SH-SY5Y (cell line): Measurements from ENCODE around the gene LARGE2.

Source experiments
- GATA2 ChIP-seq: IDR thresholded peaks from 2 replicates; pipeline ENCODE4 v1.6.1; 2011; ENCODE audit warnings: mild to moderate bottlenecking, low read depth, low read length
- GATA3 ChIP-seq: IDR thresholded peaks from 2 replicates; pipeline ENCODE4 v1.6.1; 2011; ENCODE audit warnings: low read depth, mild to moderate bottlenecking, low read length, moderate library complexity

DNA sequence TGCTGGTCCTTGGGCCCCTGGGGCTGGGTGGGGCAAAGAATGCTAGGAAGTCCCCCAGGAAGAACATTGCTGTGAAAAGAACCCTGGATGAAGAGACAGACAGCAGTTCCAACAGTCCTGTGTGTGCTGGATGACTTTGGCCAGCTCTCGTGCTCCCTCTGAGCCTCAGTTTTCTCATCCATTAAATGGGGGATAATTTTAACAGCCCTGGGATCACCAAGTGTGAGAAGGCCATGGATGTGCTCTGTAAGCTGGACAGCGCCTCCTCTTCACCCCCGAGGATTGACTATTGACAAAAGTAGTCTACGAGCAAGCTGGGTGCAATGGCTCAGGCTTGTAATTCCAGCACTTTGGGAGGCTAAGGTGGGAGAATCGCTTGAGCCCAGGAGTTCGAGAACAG, 2.5 kb downstream of the LARGE2 start:
- TF ChIP-seq GATA2 (no peak), GATA3 (no peak)
